ENCODE data around the gene TBC1D3I. TPM values are rescaled to one million over a fixed set of nuclear protein-coding genes. Genes with fewer than 3 reads are reported as not detected.
A peak's percentile ranks its signal among the peaks of the same experiment; 100 is the strongest.

The TBC1D3I gene
- total and polyA plus RNA-seq, 2 of the 4 experiments (the other 2 are of a cell fraction), result 0.07 TPM; not detected in 1

DNA sequence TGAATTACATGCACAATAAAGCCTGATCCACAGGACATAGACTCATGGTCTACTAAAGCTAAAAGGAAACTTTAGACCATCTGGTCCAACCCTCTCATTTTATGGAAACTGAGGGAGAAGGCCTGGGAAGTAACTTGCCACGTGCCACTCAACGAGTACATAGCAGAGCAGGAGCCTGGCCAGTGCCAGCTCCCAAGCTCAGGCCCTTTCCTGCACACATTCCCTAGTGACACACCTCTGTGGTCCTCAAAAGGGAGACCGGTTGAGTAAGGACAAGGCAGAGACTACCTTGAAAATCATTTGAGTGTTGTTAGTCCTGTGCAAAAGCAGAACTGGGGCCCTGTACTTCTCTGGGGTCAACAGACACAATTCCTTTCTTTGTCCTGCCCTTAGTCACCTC is 50.7 kb downstream of the TBC1D3I start:
- CTCF ChIA-PET, result interaction anchor here (1.6 kb wide), 1 partner anchor 65 kb away, joined by 3 read pairs; no protein-coding TSS in a partner anchor
- H3K27me3 ChIP-seq (ENCODE audit: control insufficient read depth, insufficient read depth, low read length), result no peaks in the 10 kb centered on the region; the same call in none of the 2 replicates
- H2AFZ ChIP-seq (replicated peaks; ENCODE audit: low read length, poor library complexity), result peak overlapping the region; percentile 54
- no peak overlapping the region for H2BK20ac ChIP-seq (ENCODE audit: low read depth, low read length)
- ATAC-seq (ENCODE audit: low read depth) (no peak), DNase-seq (no peak)
- no peak overlapping the region for H3K23ac ChIP-seq (ENCODE audit: low read depth, low read length)
- H3K4ac ChIP-seq (ENCODE audit: low read depth, low read length), result no peak overlapping the region
- no peak overlapping the region for H2BK15ac ChIP-seq (ENCODE audit: low read depth, low read length)
- dilution Hi-C loops (cut with HindIII; ENCODE audit: low sequenced_read_pairs, unreplicated experiment) (no loop called here), in situ Hi-C loops (cut with MboI; ENCODE audit: low sequenced_read_pairs) (loop anchor here (25.0 kb wide), 1 partner anchor 249 kb away; no protein-coding TSS in a partner anchor), intact Hi-C loops (cut with micrococcal nuclease) (no loop called here)
- no peaks in the 10 kb centered on the region for H3K9me1 ChIP-seq (ENCODE audit: insufficient read depth, low read length)
- no peak overlapping the region for H2BK5ac ChIP-seq (ENCODE audit: low read depth, low read length, poor library complexity, severe bottlenecking)
- H3K36me3 ChIP-seq (ENCODE audit: control insufficient read depth, insufficient read depth, low read length), result no peaks in the 10 kb centered on the region
- H3K4me1 ChIP-seq (ENCODE audit: control insufficient read depth, insufficient read depth, low read length), result no peaks in the 10 kb centered on the region
- no peak overlapping the region for H4K8ac ChIP-seq (ENCODE audit: low read depth in 2 of 2, low read length in 2 of 2)
- TF ChIP-seq, protein P1, sequence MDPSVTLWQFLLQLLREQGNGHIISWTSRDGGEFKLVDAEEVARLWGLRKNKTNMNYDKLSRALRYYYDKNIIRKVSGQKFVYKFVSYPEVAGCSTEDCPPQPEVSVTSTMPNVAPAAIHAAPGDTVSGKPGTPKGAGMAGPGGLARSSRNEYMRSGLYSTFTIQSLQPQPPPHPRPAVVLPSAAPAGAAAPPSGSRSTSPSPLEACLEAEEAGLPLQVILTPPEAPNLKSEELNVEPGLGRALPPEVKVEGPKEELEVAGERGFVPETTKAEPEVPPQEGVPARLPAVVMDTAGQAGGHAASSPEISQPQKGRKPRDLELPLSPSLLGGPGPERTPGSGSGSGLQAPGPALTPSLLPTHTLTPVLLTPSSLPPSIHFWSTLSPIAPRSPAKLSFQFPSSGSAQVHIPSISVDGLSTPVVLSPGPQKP (IDR thresholded peaks at IDR 0.05; ENCODE audit: borderline replicate concordance, low read depth, low read length), result no peak
- TF ChIP-seq USF2 (IDR thresholded peaks at IDR 0.05; ENCODE audit: low read depth, low read length) (no peak), MAZ (IDR thresholded peaks at IDR 0.05; ENCODE audit: borderline replicate concordance, low read depth, low read length) (no peak), FOS (IDR thresholded peaks at IDR 0.05; ENCODE audit: low read depth, low read length) (no peak), RFX5 (IDR thresholded peaks at IDR 0.05; ENCODE audit: low read depth, low read length) (no peak), MXI1 (IDR thresholded peaks at IDR 0.05; ENCODE audit: borderline replicate concordance, low read depth, low read length) (no peak), NFE2L2 (IDR thresholded peaks at IDR 0.05; ENCODE audit: low read depth, low read length) (no peak), SMC3 (IDR thresholded peaks at IDR 0.05; ENCODE audit: low read depth, low read length) (no peak), RCOR1 (IDR thresholded peaks at IDR 0.05; ENCODE audit: insufficient replicate concordance, low read length) (no peak), RAD21 (IDR thresholded peaks at IDR 0.05; ENCODE audit: low read length) (no peak), POLR2A (IDR thresholded peaks at IDR 0.05; ENCODE audit: low read depth, low read length) (no peak), MAFK (IDR thresholded peaks at IDR 0.05; ENCODE audit: low read depth, low read length) (no peak), CEBPB (IDR thresholded peaks at IDR 0.05; ENCODE audit: low read depth, low read length) (no peak), BHLHE40 (IDR thresholded peaks at IDR 0.05; ENCODE audit: low read depth, low read length) (no peak), CHD1 (IDR thresholded peaks at IDR 0.05; ENCODE audit: low read depth, low read length) (no peak)
- TF ChIP-seq, protein P2, sequence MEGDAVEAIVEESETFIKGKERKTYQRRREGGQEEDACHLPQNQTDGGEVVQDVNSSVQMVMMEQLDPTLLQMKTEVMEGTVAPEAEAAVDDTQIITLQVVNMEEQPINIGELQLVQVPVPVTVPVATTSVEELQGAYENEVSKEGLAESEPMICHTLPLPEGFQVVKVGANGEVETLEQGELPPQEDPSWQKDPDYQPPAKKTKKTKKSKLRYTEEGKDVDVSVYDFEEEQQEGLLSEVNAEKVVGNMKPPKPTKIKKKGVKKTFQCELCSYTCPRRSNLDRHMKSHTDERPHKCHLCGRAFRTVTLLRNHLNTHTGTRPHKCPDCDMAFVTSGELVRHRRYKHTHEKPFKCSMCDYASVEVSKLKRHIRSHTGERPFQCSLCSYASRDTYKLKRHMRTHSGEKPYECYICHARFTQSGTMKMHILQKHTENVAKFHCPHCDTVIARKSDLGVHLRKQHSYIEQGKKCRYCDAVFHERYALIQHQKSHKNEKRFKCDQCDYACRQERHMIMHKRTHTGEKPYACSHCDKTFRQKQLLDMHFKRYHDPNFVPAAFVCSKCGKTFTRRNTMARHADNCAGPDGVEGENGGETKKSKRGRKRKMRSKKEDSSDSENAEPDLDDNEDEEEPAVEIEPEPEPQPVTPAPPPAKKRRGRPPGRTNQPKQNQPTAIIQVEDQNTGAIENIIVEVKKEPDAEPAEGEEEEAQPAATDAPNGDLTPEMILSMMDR (conservative IDR thresholded peaks at IDR 0.05; ENCODE audit: low read depth, low read length), result no peak
- H3K14ac ChIP-seq (replicated peaks; ENCODE audit: low read depth, low read length), result no peak overlapping the region
- H3K4me2 ChIP-seq (ENCODE audit: low read depth, low read length), result no peak overlapping the region
- no peak overlapping the region for H2AK5ac ChIP-seq (ENCODE audit: low read depth, low read length)
- no peaks in the 10 kb centered on the region for H3K9me3 ChIP-seq (ENCODE audit: control insufficient read depth, insufficient read depth, low read length)
- peak overlapping the region; percentile 15 for H2AK9ac ChIP-seq (replicated peaks; ENCODE audit: low read depth, low read length, poor library complexity)
- H2BK120ac ChIP-seq (ENCODE audit: low read depth, low read length), result no peak overlapping the region
- POLR2A ChIA-PET (ENCODE audit: unreplicated experiment), result no interaction called here
- WGBS, 2 experiments (ENCODE audit: extremely low coverage in 2 of 2, insufficient read length in 1 of 2), result no CpG with 5 or more reads among the region's 3 CpGs
- H4K20me1 ChIP-seq (ENCODE audit: insufficient read depth, low read length), result no peaks in the 10 kb centered on the region
- no peak overlapping the region for H3K18ac ChIP-seq (ENCODE audit: low read depth, low read length)
- H3K79me1 ChIP-seq (ENCODE audit: low read depth in 1 of 2, low read length in 2 of 2), result no peaks in the 10 kb centered on the region
- no peak overlapping the region for H3K9ac ChIP-seq (ENCODE audit: low read depth, low read length)
- no peak overlapping the region for H3K56ac ChIP-seq (ENCODE audit: extremely low read depth, insufficient read depth, low read length)
- no peak overlapping the region for H4K91ac ChIP-seq (ENCODE audit: insufficient read depth, low read depth, low read length)
- H3K27ac ChIP-seq (ENCODE audit: insufficient read depth, low read length), result no peak overlapping the region
- no TSS peak for BruUV-seq (replicated peaks)
- no peak overlapping the region for H4K5ac ChIP-seq (ENCODE audit: low read depth, low read length)
- no peak overlapping the region for H3K4me3 ChIP-seq (ENCODE audit: insufficient read depth, low read depth, low read length)
